Esophagus muscularis mucosa (tissue), 4 donors: Measurements from ENCODE around the gene TAOK2. TPM values are rescaled to one million over a fixed set of nuclear protein-coding genes. Genes with fewer than 3 reads are reported as not detected.
A peak's percentile ranks its signal among the peaks of the same experiment; 100 is the strongest.

Experiments
- DNase-seq: peaks from one replicate; pipeline ENCODE4 v3.0.0-alpha.2; 2017; ENCODE audit errors: extremely low spot score
- H3K27ac ChIP-seq, 4 donors: fragments of 200-600 bp; sonication (generic); replicated peaks in 1 of 4; 1 replicate in 3 of 4; 2 replicates in 1 of 4; pipeline ENCODE4 v1.5.1; 2016 to 2019; ENCODE audit warnings: mild to moderate bottlenecking in 1 of 4
- H3K27me3 ChIP-seq, 4 donors: fragments of 200-600 bp; sonication (generic); one replicate each; pipeline versions ENCODE4 v1.5.1 to v1.6.0; 2016 to 2019
- H3K36me3 ChIP-seq, 4 donors: fragments of 200-600 bp; sonication (generic); one replicate each; pipeline ENCODE4 v1.5.1; 2016 to 2019
- H3K4me1 ChIP-seq, 4 donors: fragments of 200-600 bp; sonication (generic); one replicate each; pipeline ENCODE4 v1.5.1; 2016 to 2019
- H3K4me3 ChIP-seq, 4 donors: fragments of 200-600 bp; sonication (generic); 1 replicate in 2 of 4; 2 replicates in 2 of 4; pipeline ENCODE4 v1.5.1; 2016 to 2019; ENCODE audit warnings: mild to moderate bottlenecking in 4 of 4, moderate library complexity in 1 of 4
- H3K9me3 ChIP-seq, 4 donors: fragments of 200-600 bp; sonication (generic); 1 replicate in 3 of 4; 2 replicates in 1 of 4; pipeline ENCODE4 v1.5.1; 2016 to 2019
- CTCF ChIP-seq, 3 experiments: fragments of 200-600 bp in 2 of 3; fragments of 450-650 bp in 1 of 3; sonication (generic) in 2 of 3; IDR thresholded peaks; one replicate each; pipeline ENCODE4 v1.5.1; 2017 to 2019; ENCODE audit warnings: antibody characterized with exemption in 3 of 3, mild to moderate bottlenecking in 2 of 3, moderate library complexity in 1 of 3
- EP300 ChIP-seq: sonication (generic); formaldehyde crosslinking; IDR thresholded peaks from one replicate; pipeline ENCODE4 v1.6.1; 2017; ENCODE audit warnings: antibody characterized with exemption
- POLR2A ChIP-seq: fragments of 450-650 bp; IDR thresholded peaks from one replicate; pipeline ENCODE4 v1.6.1; 2017; ENCODE audit warnings: antibody characterized with exemption, moderate library complexity, mild to moderate bottlenecking, low read depth
- POLR2AphosphoS5 ChIP-seq, 2 donors: sonication (generic); formaldehyde crosslinking; IDR thresholded peaks; one replicate each; pipeline ENCODE4 v1.6.1; 2017; ENCODE audit warnings: antibody characterized with exemption in 2 of 2
- WGBS: methylation state at CpG from one replicate; pipeline ENCODE4 v1.1.5; 2018; 5-methylcytosine and 5-hydroxymethylcytosine counted together
- intact Hi-C: fragments of 100-400 bp; cut with DNase I; formaldehyde crosslinking; loops from one replicate; pipeline ENCODE4 v1.15.1; 2023
- total RNA-seq, 4 donors: library from RNA; depleted of rRNA; stranded (reverse); fragments of >200 nt; gene quantifications; one replicate each; pipeline versions ENCODE4 v1.1.0 to v1.2.1, GENCODE V29; 2016

Gene TAOK2
- total RNA-seq, 4 donors from 2014 or later = 40.9 to 63.6 (median 51.4) TPM

GRCh38 chr16:30003670-30004423 is 30.2 kb downstream of the TAOK2 start:
- WGBS = 85% methylated on average over 13 of the region's 17 CpGs
- H3K4me3 ChIP-seq = no peak overlapping the region
- intact Hi-C loops = loop anchor here (10.0 kb wide), 1 partner anchor 139 kb away; the partner anchor contains the start of gene CDIPT
- TF ChIP-seq POLR2A (no peak), EP300 (no peak), CTCF (IDR thresholded peaks at IDR 0.05) (no peak), POLR2AphosphoS5 (IDR thresholded peaks at IDR 0.05) (no peak)
- DNase-seq = no peak
- peaks cover 2 to 12% (median 11%) of the 10 kb centered on the region in 4 donors for H3K4me1 ChIP-seq
- H3K36me3 ChIP-seq = peaks cover 0 to 50% (median 39%) of the 10 kb centered on the region in 4 donors
- H3K27ac ChIP-seq = no peak overlapping the region
- peaks cover 0 to 19% (median 2%) of the 10 kb centered on the region in 4 donors for H3K27me3 ChIP-seq
- no peaks in the 10 kb centered on the region for H3K9me3 ChIP-seq

- WGBS = 59% methylated on average over 5 of the region's 19 CpGs
- Histone ChIP-seq H3K4me1 (peaks cover 2 to 12% (median 11%) of the 10 kb centered on the region in 4 donors), H3K4me3 (no peak overlapping the region), H3K9me3 (no peaks in the 10 kb centered on the region), H3K27ac (no peak overlapping the region), H3K36me3 (peaks cover 0 to 45% (median 37%) of the 10 kb centered on the region in 4 donors), H3K27me3 (peaks cover 0 to 24% (median 5%) of the 10 kb centered on the region in 4 donors)
- TF ChIP-seq EP300 (no peak), POLR2AphosphoS5 (IDR thresholded peaks at IDR 0.05) (no peak), CTCF (IDR thresholded peaks at IDR 0.05) (no peak), POLR2A (no peak)
- intact Hi-C loops = loop anchor here (10.0 kb wide), 1 partner anchor 140 kb away; the partner anchor contains the start of gene CDIPT
- DNase-seq = no peak
These were observed 30.7 kb downstream of the TAOK2 start for GRCh38 chr16:30004424-30004776.

- TF ChIP-seq CTCF (IDR thresholded peaks at IDR 0.05) = no peak
- no peak for TF ChIP-seq EP300
- no peak for TF ChIP-seq POLR2AphosphoS5 (IDR thresholded peaks at IDR 0.05)
- TF ChIP-seq POLR2A = no peak
- Histone ChIP-seq H3K9me3 (no peaks in the 10 kb centered on the region), H3K4me1 (peaks cover 2 to 13% (median 11%) of the 10 kb centered on the region in 4 donors), H3K36me3 (peaks cover 0 to 40% (median 35%) of the 10 kb centered on the region in 4 donors), H3K27me3 (peaks cover 0 to 28% (median 10%) of the 10 kb centered on the region in 4 donors), H3K4me3 (no peak overlapping the region), H3K27ac (no peak overlapping the region)
- DNase-seq = no peak
- 58% methylated on average over 8 of the region's 11 CpGs for WGBS
- intact Hi-C loops = loop anchor here (10.0 kb wide), 1 partner anchor 140 kb away; the partner anchor contains the start of gene CDIPT
These were observed 31.2 kb downstream of the TAOK2 start for GRCh38 chr16:30004811-30005242.

GRCh38 chr16:30005341-30006094 is 31.9 kb downstream of the TAOK2 start:
- peak overlapping the region in 1 of 4 donors; percentile 15 for H3K4me3 ChIP-seq
- peaks cover 0 to 34% (median 28%) of the 10 kb centered on the region in 4 donors for H3K36me3 ChIP-seq
- peaks cover 6 to 20% (median 18%) of the 10 kb centered on the region in 4 donors for H3K4me1 ChIP-seq
- H3K9me3 ChIP-seq = no peaks in the 10 kb centered on the region
- H3K27ac ChIP-seq = no peak overlapping the region
- no peak for TF ChIP-seq EP300
- TF ChIP-seq CTCF (IDR thresholded peaks at IDR 0.05) = peak; percentile 74 to 94 (median 80)
- TF ChIP-seq POLR2AphosphoS5 (IDR thresholded peaks at IDR 0.05) = no peak
- no peak for TF ChIP-seq POLR2A
- peaks cover 0 to 35% (median 17%) of the 10 kb centered on the region in 4 donors for H3K27me3 ChIP-seq
- intact Hi-C loops = loop anchor here (10.0 kb wide), 1 partner anchor 141 kb away; the partner anchor contains the start of gene CDIPT
- WGBS = 47% methylated on average over 25 of the region's 35 CpGs
- DNase-seq = no peak
